HEK293 (cell line): ENCODE measurements around the gene PFDN6.

ENCODE experiments used
- AEBP2 ChIP-seq: fragments of 450-650 bp; formaldehyde crosslinking; IDR thresholded peaks from 2 replicates; pipeline ENCODE4 v1.5.1; 2016; ENCODE audit warnings: missing biosample characterization, missing genetic modification characterization, borderline replicate concordance
- BCL11A ChIP-seq: fragments of 450-650 bp; formaldehyde crosslinking; IDR thresholded peaks from 2 replicates; pipeline ENCODE4 v1.5.1; 2016; ENCODE audit warnings: low read depth, missing biosample characterization, missing genetic modification characterization
- GLIS1 ChIP-seq: fragments of 450-650 bp; formaldehyde crosslinking; IDR thresholded peaks from 2 replicates; pipeline ENCODE4 v1.5.1; 2016; ENCODE audit warnings: missing biosample characterization, missing genetic modification characterization
- IKZF3 ChIP-seq: fragments of 450-650 bp; IDR thresholded peaks from 2 replicates; pipeline ENCODE4 v1.5.0; 2018; ENCODE audit warnings: missing biosample characterization, mild to moderate bottlenecking, missing genetic modification characterization, moderate library complexity
- MEIS1 ChIP-seq: sonication (generic); formaldehyde crosslinking; IDR thresholded peaks from 2 replicates; pipeline ENCODE4 v1.8.1; 2022; ENCODE audit warnings: missing genetic modification reagents, mild to moderate bottlenecking, borderline replicate concordance
- OSR2 ChIP-seq: fragments of 450-650 bp; formaldehyde crosslinking; IDR thresholded peaks from 2 replicates; pipeline ENCODE4 v1.5.1; 2016; ENCODE audit warnings: missing biosample characterization, missing genetic modification characterization
- PATZ1 ChIP-seq: fragments of 450-650 bp; formaldehyde crosslinking; IDR thresholded peaks from 2 replicates; pipeline ENCODE4 v1.5.1; 2016; ENCODE audit warnings: missing biosample characterization, missing genetic modification characterization
- REPIN1 ChIP-seq: fragments of 450-650 bp; formaldehyde crosslinking; IDR thresholded peaks from 2 replicates; pipeline ENCODE4 v1.5.1; 2017; ENCODE audit warnings: missing biosample characterization, missing genetic modification characterization, low read depth
- SP7 ChIP-seq: fragments of 450-650 bp; formaldehyde crosslinking; IDR thresholded peaks from 2 replicates; pipeline ENCODE4 v1.5.1; 2016; ENCODE audit warnings: missing biosample characterization, missing genetic modification characterization
- YY1 ChIP-seq: fragments of 450-650 bp; formaldehyde crosslinking; IDR thresholded peaks from 2 replicates; pipeline ENCODE4 v1.5.1; 2018; ENCODE audit warnings: missing biosample characterization, missing genetic modification characterization
- ZBTB6 ChIP-seq: fragments of 450-650 bp; formaldehyde crosslinking; IDR thresholded peaks from 2 replicates; pipeline ENCODE4 v1.5.1; 2017; ENCODE audit warnings: missing biosample characterization, missing genetic modification characterization
- ZFHX2 ChIP-seq: fragments of 450-650 bp; formaldehyde crosslinking; conservative IDR thresholded peaks from 2 replicates; pipeline ENCODE4 v1.5.1; 2016; ENCODE audit warnings: missing biosample characterization, missing genetic modification characterization
- ZFP41 ChIP-seq: fragments of 450-650 bp; formaldehyde crosslinking; IDR thresholded peaks from 2 replicates; pipeline ENCODE4 v1.5.1; 2016; ENCODE audit warnings: missing biosample characterization, missing genetic modification characterization, borderline replicate concordance
- ZFP69B ChIP-seq: fragments of 450-650 bp; formaldehyde crosslinking; IDR thresholded peaks from 2 replicates; pipeline ENCODE4 v1.5.1; 2016; ENCODE audit warnings: missing biosample characterization, missing genetic modification characterization
- ZIC2 ChIP-seq: fragments of 450-650 bp; formaldehyde crosslinking; IDR thresholded peaks from 2 replicates; pipeline ENCODE4 v1.5.1; 2016; ENCODE audit warnings: missing biosample characterization, missing genetic modification characterization
- ZNF146 ChIP-seq: fragments of 450-650 bp; formaldehyde crosslinking; IDR thresholded peaks from 2 replicates; pipeline ENCODE4 v1.5.1; 2016; ENCODE audit warnings: missing biosample characterization, missing genetic modification characterization
- ZNF169 ChIP-seq: fragments of 450-650 bp; formaldehyde crosslinking; IDR thresholded peaks from 2 replicates; pipeline ENCODE4 v1.5.1; 2016; ENCODE audit warnings: missing biosample characterization, missing genetic modification characterization
- ZNF175 ChIP-seq: fragments of 450-650 bp; formaldehyde crosslinking; IDR thresholded peaks from 2 replicates; pipeline ENCODE4 v1.5.1; 2016; ENCODE audit warnings: missing biosample characterization, missing genetic modification characterization
- ZNF248 ChIP-seq: fragments of 450-650 bp; formaldehyde crosslinking; IDR thresholded peaks from 2 replicates; pipeline ENCODE4 v1.5.1; 2017; ENCODE audit warnings: missing biosample characterization, missing genetic modification characterization
- ZNF280D ChIP-seq: fragments of 450-650 bp; formaldehyde crosslinking; IDR thresholded peaks from 2 replicates; pipeline ENCODE4 v1.5.1; 2016; ENCODE audit warnings: missing biosample characterization, missing genetic modification characterization
- ZNF324 ChIP-seq: fragments of 450-650 bp; formaldehyde crosslinking; IDR thresholded peaks from 2 replicates; pipeline ENCODE4 v1.5.1; 2016; ENCODE audit warnings: missing biosample characterization, missing genetic modification characterization
- ZNF350 ChIP-seq: fragments of 450-650 bp; formaldehyde crosslinking; IDR thresholded peaks from 2 replicates; pipeline ENCODE4 v1.5.0; 2017; ENCODE audit warnings: missing biosample characterization, mild to moderate bottlenecking, missing genetic modification characterization
- ZNF362 ChIP-seq: fragments of 450-650 bp; formaldehyde crosslinking; IDR thresholded peaks from 2 replicates; pipeline ENCODE4 v1.5.1; 2016; ENCODE audit warnings: missing biosample characterization, missing genetic modification characterization
- ZNF391 ChIP-seq: fragments of 450-650 bp; formaldehyde crosslinking; IDR thresholded peaks from 2 replicates; pipeline ENCODE4 v1.5.1; 2016; ENCODE audit warnings: low read depth, missing biosample characterization, missing genetic modification characterization, borderline replicate concordance
- ZNF426 ChIP-seq: fragments of 450-650 bp; formaldehyde crosslinking; IDR thresholded peaks from 2 replicates; pipeline ENCODE4 v1.5.1; 2017; ENCODE audit warnings: missing biosample characterization, missing genetic modification characterization, mild to moderate bottlenecking, inconsistent platforms, moderate library complexity
- ZNF510 ChIP-seq: fragments of 450-650 bp; formaldehyde crosslinking; IDR thresholded peaks from 2 replicates; pipeline ENCODE4 v1.5.1; 2018; ENCODE audit warnings: mild to moderate bottlenecking, missing genetic modification characterization, missing biosample characterization; ENCODE audit not compliant: insufficient replicate concordance
- ZNF555 ChIP-seq: fragments of 450-650 bp; formaldehyde crosslinking; conservative IDR thresholded peaks from 2 replicates; pipeline ENCODE4 v1.5.1; 2017; ENCODE audit warnings: missing biosample characterization, mild to moderate bottlenecking, missing genetic modification characterization, inconsistent platforms
- ZNF571 ChIP-seq: fragments of 450-650 bp; formaldehyde crosslinking; IDR thresholded peaks from 2 replicates; pipeline ENCODE4 v1.5.0; 2017; ENCODE audit warnings: missing biosample characterization, missing genetic modification characterization
- ZNF596 ChIP-seq: fragments of 450-650 bp; IDR thresholded peaks from 2 replicates; pipeline ENCODE4 v1.5.0; 2018; ENCODE audit warnings: missing biosample characterization, mild to moderate bottlenecking, missing genetic modification characterization, moderate library complexity
- ZNF664 ChIP-seq: fragments of 450-650 bp; formaldehyde crosslinking; IDR thresholded peaks from 2 replicates; pipeline ENCODE4 v1.5.1; 2016; ENCODE audit warnings: missing biosample characterization, missing genetic modification characterization

Gene PFDN6

GRCh38 chr6:33288921-33289783, at the start of gene PFDN6, which contains the start of gene WDR46 (continued):
- TF ChIP-seq ZNF280D (no peak), PATZ1 (tag by site-specific recombination) (peak; percentile 46; the same call in 1 of the 2 replicates), SP7 (tag by site-specific recombination) (peak; percentile 47), ZNF571 (tag by site-specific recombination) (no peak), ZIC2 (no peak), ZFP41 (tag by site-specific recombination) (no peak), GLIS1 (tag by site-specific recombination) (no peak), ZNF391 (no peak), ZFP69B (tag by site-specific recombination) (no peak), REPIN1 (tag by site-specific recombination) (no peak), ZFHX2 (0 out of 2 replicates have a peak, but pooled peaks have one; percentile 40), ZNF324 (tag by site-specific recombination) (no peak), ZNF555 (tag by site-specific recombination) (no peak), ZNF350 (tag by site-specific recombination) (no peak), ZNF146 (tag by site-specific recombination) (no peak), BCL11A (tag by site-specific recombination) (no peak), ZNF169 (tag by site-specific recombination) (no peak), ZNF664 (no peak), OSR2 (no peak), ZNF362 (tag by site-specific recombination) (no peak), AEBP2 (tag by site-specific recombination) (no peak), ZNF426 (tag by site-specific recombination) (no peak), ZNF510 (tag by site-specific recombination) (no peak), ZNF248 (tag by site-specific recombination) (no peak), ZBTB6 (tag by site-specific recombination) (no peak), ZNF596 (tag by site-specific recombination) (no peak), IKZF3 (tag by site-specific recombination) (no peak), YY1 (tag by site-specific recombination) (peak; percentile 97), ZNF175 (no peak), MEIS1 (CRISPR knock-in tag) (no peak)
